H1 (cell line): ENCODE data around the gene DIAPH2. TPM values are rescaled to one million over a fixed set of nuclear protein-coding genes. Genes with fewer than 3 reads are reported as not detected.

Source experiments
- CTCF ChIA-PET: fragments of 300-600 bp; sonication (Branson Sonifier 250); formaldehyde crosslinking; loops from one replicate; lab custom pipeline; 2021; ENCODE audit not compliant: partially characterized antibody; lab: Charles Lee
- POLR2A ChIA-PET: fragments of 300-600 bp; sonication (Branson Sonifier 250); formaldehyde crosslinking; loops from one replicate; lab custom pipeline; 2021; ENCODE audit warnings: inconsistent platforms; ENCODE audit not compliant: partially characterized antibody; lab: Charles Lee
- DNase-seq, 2 experiments: peaks; one replicate each; pipeline versions ENCODE4 v3.0.0 to v3.0.0-alpha.2; 2010 to 2022; ENCODE audit warnings: low spot score in 2 of 2, low read depth in 1 of 2, mixed read lengths in 1 of 2
- FAIRE-seq: peaks from 2 replicates; lab custom pipeline; 2011; peaks lifted over from hg19 to GRCh38; lab: Jason Lieb, UNC
- H2AFZ ChIP-seq: 2 replicates; pipeline ENCODE4 v1.8.1; 2012; ENCODE audit warnings: low read length, inconsistent platforms
- H2AK5ac ChIP-seq: 2 replicates; pipeline ENCODE4 v1.6.1; 2013; ENCODE audit warnings: low read depth, low read length
- H2BK120ac ChIP-seq: replicated peaks from 2 replicates; pipeline ENCODE3; 2013; ENCODE audit warnings: low read depth, low read length, inconsistent platforms
- H2BK12ac ChIP-seq: 2 replicates; pipeline ENCODE4 v1.6.1; 2013; ENCODE audit warnings: low read depth, low read length
- H2BK15ac ChIP-seq: 2 replicates; pipeline ENCODE4 v1.6.1; 2013; ENCODE audit warnings: low read length
- H2BK20ac ChIP-seq: 2 replicates; pipeline ENCODE4 v1.6.1; 2013; ENCODE audit warnings: low read length
- H2BK5ac ChIP-seq: 2 replicates; pipeline ENCODE4 v1.6.1; 2013; ENCODE audit warnings: low read depth, low read length
- H3K14ac ChIP-seq: 2 replicates; pipeline ENCODE4 v1.6.1; 2013; ENCODE audit warnings: inconsistent platforms; ENCODE audit not compliant: insufficient read length
- H3K18ac ChIP-seq: 2 replicates; pipeline ENCODE4 v1.6.1; 2013; ENCODE audit warnings: low read length; ENCODE audit errors: extremely low read depth
- H3K23ac ChIP-seq: 2 replicates; pipeline ENCODE4 v1.6.1; 2013; ENCODE audit warnings: inconsistent platforms; ENCODE audit not compliant: insufficient read length
- H3K23me2 ChIP-seq: 2 replicates; pipeline ENCODE4 v1.6.1; 2013; ENCODE audit warnings: low read depth, low read length
- H3K27ac ChIP-seq: 2 replicates; pipeline ENCODE4 v1.6.1; 2011; ENCODE audit warnings: low read depth, low read length, inconsistent platforms
- H3K27me3 ChIP-seq, 4 experiments: replicated peaks in 1 of 4; 1 replicate in 1 of 4; 2 replicates in 3 of 4; pipeline versions ENCODE4 v1.6.1 to v1.8.1; 2011 to 2013; ENCODE audit warnings: low read length in 3 of 4, mild to moderate bottlenecking in 3 of 4, inconsistent platforms in 2 of 4, mixed read lengths in 2 of 4, moderate library complexity in 1 of 4; ENCODE audit not compliant: control insufficient read depth in 3 of 4, insufficient read depth in 3 of 4; ENCODE audit errors: extremely low read depth in 1 of 4
- H3K36me3 ChIP-seq, 4 experiments: 2 replicates each; pipeline versions ENCODE4 v1.6.1 to v1.8.1; 2011 to 2013; ENCODE audit warnings: mild to moderate bottlenecking in 4 of 4, low read length in 3 of 4, moderate library complexity in 2 of 4, control low read depth in 1 of 4, inconsistent platforms in 1 of 4; ENCODE audit not compliant: insufficient read depth in 4 of 4, control insufficient read depth in 2 of 4
- H3K4ac ChIP-seq: replicated peaks from 2 replicates; pipeline ENCODE3; 2013; ENCODE audit warnings: low read length, low read depth, mixed read lengths, inconsistent platforms; ENCODE audit not compliant: insufficient read length
- H3K4me1 ChIP-seq, 4 experiments: replicated peaks in 1 of 4; 1 replicate in 1 of 4; 2 replicates in 3 of 4; pipeline versions ENCODE4 v1.6.1 to v1.8.1; 2011 to 2013; ENCODE audit warnings: low read length in 3 of 4, inconsistent platforms in 2 of 4, mixed read lengths in 1 of 4; ENCODE audit not compliant: insufficient read depth in 4 of 4, control insufficient read depth in 3 of 4
- H3K4me2 ChIP-seq, 2 experiments: 2 replicates each; pipeline versions ENCODE4 v1.6.1 to v1.8.1; 2011 to 2013; ENCODE audit warnings: low read depth in 2 of 2, low read length in 2 of 2, control low read depth in 1 of 2, inconsistent platforms in 1 of 2, mild to moderate bottlenecking in 1 of 2; ENCODE audit not compliant: insufficient read depth in 1 of 2
- H3K4me3 ChIP-seq, 4 experiments: fragments of 200-600, 300-600 bp in 1 of 4; sonication (generic), shearing (Covaris generic), sonication (Bioruptor Twin) in 1 of 4; 2 replicates each; pipeline versions ENCODE4 v1.5.1 to v1.8.1; 2011 to 2016; ENCODE audit warnings: low read length in 4 of 4, low read depth in 3 of 4, control low read depth in 2 of 4, inconsistent platforms in 2 of 4, mild to moderate bottlenecking in 2 of 4, mixed read lengths in 1 of 4, moderate library complexity in 1 of 4; ENCODE audit not compliant: insufficient read depth in 2 of 4; ENCODE audit errors: extremely low read depth in 1 of 4
- H3K56ac ChIP-seq: replicated peaks from 2 replicates; pipeline ENCODE3; 2013; ENCODE audit warnings: low read depth, mild to moderate bottlenecking, mixed read lengths, low read length, inconsistent platforms; ENCODE audit not compliant: insufficient read length
- H3K79me1 ChIP-seq: 2 replicates; pipeline ENCODE4 v1.6.1; 2013; ENCODE audit warnings: low read depth, low read length, control low read depth
- H3K79me2 ChIP-seq, 2 experiments: 2 replicates each; pipeline versions ENCODE4 v1.6.1 to v1.8.1; 2012 to 2013; ENCODE audit warnings: low read length in 2 of 2, mild to moderate bottlenecking in 2 of 2, inconsistent platforms in 1 of 2; ENCODE audit not compliant: insufficient read depth in 2 of 2, control insufficient read depth in 1 of 2
- H3K9ac ChIP-seq, 4 experiments: replicated peaks in 1 of 4; 1 replicate in 1 of 4; 2 replicates in 3 of 4; pipeline versions ENCODE4 v1.6.1 to v1.8.1; 2011 to 2013; ENCODE audit warnings: low read depth in 3 of 4, low read length in 3 of 4, control low read depth in 2 of 4, mild to moderate bottlenecking in 2 of 4, moderate library complexity in 2 of 4, inconsistent platforms in 1 of 4; ENCODE audit errors: extremely low read depth in 1 of 4
- H3K9me3 ChIP-seq, 2 experiments: 2 replicates each; pipeline versions ENCODE4 v1.6.1 to v1.8.1; 2012 to 2013; ENCODE audit warnings: mild to moderate bottlenecking in 2 of 2, moderate library complexity in 2 of 2, control low read depth in 1 of 2, inconsistent platforms in 1 of 2, low read depth in 1 of 2, low read length in 1 of 2, mixed read lengths in 1 of 2; ENCODE audit not compliant: insufficient read depth in 2 of 2
- H4K20me1 ChIP-seq, 2 experiments: replicated peaks in 1 of 2; 2 replicates each; pipeline versions ENCODE3 to v1.8.1; 2011 to 2013; ENCODE audit warnings: inconsistent platforms in 2 of 2, low read length in 2 of 2, mild to moderate bottlenecking in 1 of 2; ENCODE audit not compliant: insufficient read depth in 2 of 2, control insufficient read depth in 1 of 2
- H4K5ac ChIP-seq: 2 replicates; pipeline ENCODE4 v1.6.1; 2013; ENCODE audit warnings: low read length, low read depth, mixed read lengths, inconsistent platforms; ENCODE audit not compliant: insufficient read length
- H4K8ac ChIP-seq: 2 replicates; pipeline ENCODE4 v1.8.0; 2013; ENCODE audit warnings: mild to moderate bottlenecking, moderate library complexity, low read length, inconsistent platforms; ENCODE audit not compliant: insufficient read depth; ENCODE audit errors: extremely low read depth
- H4K91ac ChIP-seq: replicated peaks from 2 replicates; pipeline ENCODE3; 2013; ENCODE audit warnings: low read length, mixed read lengths, inconsistent platforms; ENCODE audit not compliant: insufficient read length
- GABPA ChIP-seq: IDR thresholded peaks from 2 replicates; pipeline ENCODE4 v1.6.1; 2011; ENCODE audit warnings: mild to moderate bottlenecking, low read length, moderate library complexity, borderline replicate concordance; ENCODE audit not compliant: insufficient read depth
- KDM1A ChIP-seq: fragments of 200-600, 300-600 bp; sonication (generic); IDR thresholded peaks from 2 replicates; pipeline ENCODE4 v1.7.1; 2016; ENCODE audit warnings: mild to moderate bottlenecking, low read length, borderline replicate concordance
- KDM5A ChIP-seq: fragments of 200-600 bp; IDR thresholded peaks from 2 replicates; pipeline ENCODE4 v1.7.1; 2012; ENCODE audit warnings: mild to moderate bottlenecking, low read length, inconsistent platforms, mixed read lengths
- POU5F1 ChIP-seq: IDR thresholded peaks from 2 replicates; pipeline ENCODE4 v1.6.1; 2011; ENCODE audit warnings: low read depth, mild to moderate bottlenecking, low read length, moderate library complexity
- RFX5 ChIP-seq: IDR thresholded peaks from 2 replicates; pipeline ENCODE4 v1.6.1; 2011; ENCODE audit warnings: low read depth, low read length, improper control_type of control experiment, borderline replicate concordance
- RXRA ChIP-seq: IDR thresholded peaks from 2 replicates; pipeline ENCODE4 v1.6.1; 2011; ENCODE audit warnings: low read depth, mild to moderate bottlenecking, low read length, moderate library complexity; ENCODE audit not compliant: insufficient read depth
- SAP30 ChIP-seq: fragments of 300-600 bp; sonication (generic); IDR thresholded peaks from 2 replicates; pipeline ENCODE4 v1.7.1; 2012; ENCODE audit warnings: low read length, moderate library complexity, mild to moderate bottlenecking, inconsistent platforms; ENCODE audit not compliant: insufficient read depth, insufficient replicate concordance
- SIRT6 ChIP-seq: IDR thresholded peaks from one replicate; pipeline ENCODE4 v1.7.1; 2012; ENCODE audit warnings: low read length, inconsistent platforms
- SUZ12 ChIP-seq: fragments of 200-600 bp; sonication (generic); IDR thresholded peaks from 2 replicates; pipeline ENCODE4 v1.6.1; 2012; ENCODE audit warnings: mild to moderate bottlenecking, inconsistent platforms, low read length, moderate library complexity, mixed read lengths
- TAF1 ChIP-seq: IDR thresholded peaks from 2 replicates; pipeline ENCODE4 v1.6.1; 2011; ENCODE audit warnings: mild to moderate bottlenecking, low read depth, low read length
- TAF7 ChIP-seq: optimal IDR thresholded peaks from 2 replicates; pipeline ENCODE3; 2011; ENCODE audit warnings: low read depth, mild to moderate bottlenecking, inconsistent platforms, low read length, moderate library complexity, borderline replicate concordance
- WGBS, 2 experiments: shearing (Covaris generic) in 1 of 2; methylation state at CpG; one replicate each; pipeline versions ENCODE4 v1.1.6 to v1.1.7; 2013 to 2015; ENCODE audit warnings: low lambda C conversion rate in 2 of 2, mixed read lengths in 2 of 2, inconsistent platforms in 1 of 2, low coverage in 1 of 2, missing lambda C conversion rate in 1 of 2; ENCODE audit not compliant: insufficient replicate concordance in 2 of 2, insufficient coverage in 1 of 2, insufficient read length in 1 of 2; ENCODE audit errors: extremely low coverage in 1 of 2, missing lambda C conversion rate in 1 of 2; 5-methylcytosine and 5-hydroxymethylcytosine counted together
- polyA plus RNA-seq, 7 experiments: library from polyadenylated mRNA; depleted of rRNA in 3 of 7; stranded (reverse) in 5 of 7; unstranded in 2 of 7; fragments of >200 nt in 5 of 7; fragments of 200-250 nt in 2 of 7; gene quantifications; 1 replicate in 5 of 7; 2 replicates in 1 of 7; 4 replicates in 1 of 7; pipeline versions ENCODE4 v1.2.1 to v1.2.3, GENCODE V29; 2011 to 2013; ENCODE audit warnings: missing spikeins in 2 of 7, mixed read lengths in 2 of 7
- total RNA-seq: library from RNA; stranded (reverse); fragmentation: NEBNext Ultra II Directional; extraction: Animal tissue kit (Norgen Biotek cat#: 25700); gene quantifications from 2 replicates; pipeline ENCODE4 v1.2.1, GENCODE V29; 2021
- TF ChIP-seq, protein P1 (sequence below): IDR thresholded peaks from 2 replicates; pipeline ENCODE4 v1.6.1; 2012; ENCODE audit warnings: low read length, inconsistent platforms

The DIAPH2 gene
- total and polyA plus RNA-seq, 2 of the 8 experiments (the other 6 are each of a cell fraction or from before 2014, with no cell fraction given): 4.4 to 24.3 TPM

- H2BK15ac ChIP-seq: no peak overlapping the region
- peak overlapping the region in 1 of 4 experiments; percentile 26; a peak in 1 of 8 replicates for H3K4me3 ChIP-seq
- peaks cover 0 to 8% of the 10 kb centered on the region in 2 experiments; a peak in 2 of 4 replicates for H3K79me2 ChIP-seq
- H2BK120ac ChIP-seq: no peak overlapping the region
- FAIRE-seq (no peak), DNase-seq (no peak)
- H3K23me2 ChIP-seq: no peaks in the 10 kb centered on the region
- no peak overlapping the region for H4K8ac ChIP-seq
- no peak overlapping the region for H2AFZ ChIP-seq
- no peak overlapping the region for H4K5ac ChIP-seq
- no peaks in the 10 kb centered on the region for H3K79me1 ChIP-seq
- no peak overlapping the region for H3K4ac ChIP-seq
- ChIA-PET POLR2A (no interaction called here), CTCF (no interaction called here)
- no peaks in the 10 kb centered on the region; a peak in 2 of 7 replicates for H3K4me1 ChIP-seq
- no peak overlapping the region for H3K14ac ChIP-seq
- no peak overlapping the region for H3K23ac ChIP-seq
- no peak overlapping the region for H4K91ac ChIP-seq
- H2BK12ac ChIP-seq: no peak overlapping the region
- H3K56ac ChIP-seq: no peak overlapping the region
- no peak overlapping the region for H3K27ac ChIP-seq
- no peak overlapping the region for H2BK20ac ChIP-seq
- H3K27me3 ChIP-seq: no peaks in the 10 kb centered on the region
- no peak overlapping the region for H2BK5ac ChIP-seq
- H3K9ac ChIP-seq: no peak overlapping the region
- 67% methylated on average over 2 of the region's 2 CpGs; no CpG with 5 or more reads in 1 of the 2 experiments for WGBS, 2 experiments
- no peaks in the 10 kb centered on the region for H3K36me3 ChIP-seq
- no peak overlapping the region for H3K18ac ChIP-seq
- no peak overlapping the region for H2AK5ac ChIP-seq
- H3K4me2 ChIP-seq: peak overlapping the region in 1 of 2 experiments; percentile 51; a peak in 2 of 4 replicates
- no peaks in the 10 kb centered on the region for H3K9me3 ChIP-seq
- H4K20me1 ChIP-seq: no peaks in the 10 kb centered on the region
- TF ChIP-seq SAP30 (no peak), SUZ12 (no peak), KDM1A (no peak), KDM5A (no peak), RFX5 (no peak), POU5F1 (no peak), GABPA (no peak), RXRA (no peak), SIRT6 (no peak), TAF1 (no peak), TAF7 (no peak)
- TF ChIP-seq, protein P1, sequence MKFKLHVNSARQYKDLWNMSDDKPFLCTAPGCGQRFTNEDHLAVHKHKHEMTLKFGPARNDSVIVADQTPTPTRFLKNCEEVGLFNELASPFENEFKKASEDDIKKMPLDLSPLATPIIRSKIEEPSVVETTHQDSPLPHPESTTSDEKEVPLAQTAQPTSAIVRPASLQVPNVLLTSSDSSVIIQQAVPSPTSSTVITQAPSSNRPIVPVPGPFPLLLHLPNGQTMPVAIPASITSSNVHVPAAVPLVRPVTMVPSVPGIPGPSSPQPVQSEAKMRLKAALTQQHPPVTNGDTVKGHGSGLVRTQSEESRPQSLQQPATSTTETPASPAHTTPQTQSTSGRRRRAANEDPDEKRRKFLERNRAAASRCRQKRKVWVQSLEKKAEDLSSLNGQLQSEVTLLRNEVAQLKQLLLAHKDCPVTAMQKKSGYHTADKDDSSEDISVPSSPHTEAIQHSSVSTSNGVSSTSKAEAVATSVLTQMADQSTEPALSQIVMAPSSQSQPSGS: no peak
Observed at GRCh38 chrX:96710031-96710430, 25.4 kb downstream of the DIAPH2 start.
